ENCODE measurements around the gene NINL. TPM values are rescaled to one million over a fixed set of nuclear protein-coding genes. Genes with fewer than 3 reads are reported as not detected.

The NINL gene
- total RNA-seq, 1 experiment from 2014 or later = not detected

GRCh38 chr20:25418776-25419175 lies 166.6 kb downstream of the NINL start:
- no peak for DNase-seq (ENCODE audit: low read depth)

GRCh38 chr20:25408890-25409289 lies 176.4 kb downstream of the NINL start:
- peak; percentile 5 for DNase-seq (ENCODE audit: low read depth)

GRCh38 chr20:25408170-25408547 lies 177.2 kb downstream of the NINL start:
- no peak for DNase-seq (ENCODE audit: low read depth)

- DNase-seq (ENCODE audit: low read depth) = peak; percentile 92
These were observed 177.8 kb downstream of the NINL start, which contains the start of gene GINS1 for GRCh38 chr20:25407311-25408169. Gene GINS1 (plus strand): TSS chr20:25407673. CDS start chr20:25407821, 148 bp downstream.

Small RNAs within 50 kb of the gene (small RNA-seq; reads per million reads assigned to genes)
- gene RNU6ATAC17P = not detected

Other genes with a start within 250 kb of the NINL start
- 43.9 and 50.2 TPM in 2 replicates for gene ABHD12, start 194.7 kb downstream of the NINL start, total RNA-seq (2014; rRNA removed; shearing (Covaris generic))
- 27.9 and 36.1 TPM in 2 replicates for gene GINS1, start 177.9 kb downstream of the NINL start, total RNA-seq (2014; rRNA removed; shearing (Covaris generic))
- 7.0 and 7.7 TPM in 2 replicates for gene NANP, start 38.5 kb upstream of the NINL start, total RNA-seq (2014; rRNA removed; shearing (Covaris generic))
- 8.1 and 8.3 TPM in 2 replicates for gene ZNF337, start 111.3 kb upstream of the NINL start, total RNA-seq (2014; rRNA removed; shearing (Covaris generic))

All from HT1080 (cell line).